Right kidney (tissue), 9 donors: ENCODE measurements around the gene ZNF419.
"Not testable (repeated sequence)": the region's sequence is repeated elsewhere in the genome, so short reads cannot be mapped to it uniquely, and the experiment has no call there.

Experiments
- DNase-seq: peaks from one replicate; pipeline ENCODE4 v3.0.0-alpha.2; 2016
- long read RNA-seq, 8 donors: transcript quantifications; one replicate each; lab custom pipeline, GENCODE V29; 2026

Gene ZNF419
- long read RNA-seq, donor 1, partial matches to known transcripts, result 0 of 1 reads
- long read RNA-seq, donor 1, other reads (novel, unspliced or antisense), result 0 of 1 reads
- long read RNA-seq, donor 2, result 0 reads
- long read RNA-seq, donor 3, partial matches to known transcripts, result 0 of 2 reads
- long read RNA-seq, donor 3, other reads (novel, unspliced or antisense), result 0 of 2 reads
- long read RNA-seq, donor 4, partial matches to known transcripts, result 0 of 1 reads
- long read RNA-seq, donor 4, other reads (novel, unspliced or antisense), result 0 of 1 reads
- long read RNA-seq, donor 5, partial matches to known transcripts, result 0 of 3 reads
- long read RNA-seq, donor 5, other reads (novel, unspliced or antisense), result 0 of 3 reads
- long read RNA-seq, donor 6, partial matches to known transcripts, result 0 of 1 reads
- long read RNA-seq, donor 6, other reads (novel, unspliced or antisense), result 0 of 1 reads
- long read RNA-seq, donor 7, partial matches to known transcripts, result 0 of 4 reads
- long read RNA-seq, donor 7, other reads (novel, unspliced or antisense), result 0 of 4 reads
- long read RNA-seq, donor 8, partial matches to known transcripts, result 0 of 3 reads
- long read RNA-seq, donor 8, other reads (novel, unspliced or antisense), result 0 of 3 reads

- peak; percentile 88 for DNase-seq
Observed at GRCh38 chr19:57487477-57488298, at the start of gene ZNF419. ZNF419 (plus strand) TSS chr19:57487750; CDS start chr19:57487951, 201 bp downstream.

- no peak for DNase-seq
Observed at GRCh38 chr19:57437931-57438330, 49.6 kb upstream of the ZNF419 start.

DNA sequence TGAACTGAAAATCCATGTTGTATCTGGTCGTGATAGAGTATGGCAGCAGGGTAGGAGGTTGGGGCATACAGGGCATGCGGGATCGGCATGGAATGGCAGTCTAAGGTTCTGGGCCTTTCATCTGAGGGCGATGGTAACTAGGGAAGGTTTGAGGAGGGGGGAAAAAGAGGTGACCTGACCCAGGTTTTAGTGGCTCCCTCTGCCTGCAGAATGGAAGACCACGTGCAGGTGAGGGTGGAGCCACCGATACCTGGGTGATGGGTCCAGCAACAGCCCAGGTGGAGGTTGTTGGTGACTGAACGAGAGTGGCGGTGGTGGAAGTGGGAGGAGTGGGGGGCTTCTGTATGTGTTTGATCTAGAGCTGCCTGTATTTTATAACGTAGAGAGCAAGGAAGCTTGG, 48.6 kb upstream of the ZNF419 start:
- DNase-seq, result no peak

DNA sequence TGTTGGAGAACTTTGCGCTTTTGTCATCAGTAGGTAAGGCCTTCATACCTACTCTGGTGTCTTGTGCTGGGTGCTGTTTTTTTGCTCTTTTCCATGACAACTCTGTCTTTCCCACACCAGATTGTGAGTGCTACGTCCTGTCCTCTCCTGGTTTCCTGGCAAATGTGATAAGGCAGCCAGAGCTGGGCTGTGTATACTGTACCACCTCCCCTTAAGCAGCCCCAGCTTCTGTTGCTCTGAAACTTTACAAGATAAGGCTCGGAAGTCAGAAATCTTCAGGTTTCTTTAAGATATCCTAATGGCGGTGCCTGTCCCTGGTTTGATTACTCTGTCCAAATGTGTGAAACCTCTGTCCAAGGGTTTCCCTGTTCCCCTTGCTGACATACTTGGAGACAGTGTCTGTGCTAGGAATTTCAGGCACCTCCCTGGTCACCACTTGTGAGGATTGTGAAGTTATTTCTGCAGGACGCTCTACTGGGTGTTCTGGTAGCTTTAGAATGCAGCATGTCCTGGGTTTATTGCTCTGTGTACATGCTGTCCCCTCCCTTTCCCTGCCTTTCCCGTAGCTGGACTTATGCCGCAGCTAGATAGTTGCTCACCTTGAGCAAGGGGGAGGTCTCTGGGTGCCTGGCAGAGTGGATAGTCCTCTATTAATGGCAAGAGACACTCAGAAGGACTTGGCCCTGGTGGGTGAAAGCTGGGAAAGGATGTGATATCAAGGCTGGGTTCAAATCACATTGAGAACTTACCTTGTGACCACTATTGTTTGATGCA, 45.4 kb upstream of the ZNF419 start:
- no peak for DNase-seq

DNA sequence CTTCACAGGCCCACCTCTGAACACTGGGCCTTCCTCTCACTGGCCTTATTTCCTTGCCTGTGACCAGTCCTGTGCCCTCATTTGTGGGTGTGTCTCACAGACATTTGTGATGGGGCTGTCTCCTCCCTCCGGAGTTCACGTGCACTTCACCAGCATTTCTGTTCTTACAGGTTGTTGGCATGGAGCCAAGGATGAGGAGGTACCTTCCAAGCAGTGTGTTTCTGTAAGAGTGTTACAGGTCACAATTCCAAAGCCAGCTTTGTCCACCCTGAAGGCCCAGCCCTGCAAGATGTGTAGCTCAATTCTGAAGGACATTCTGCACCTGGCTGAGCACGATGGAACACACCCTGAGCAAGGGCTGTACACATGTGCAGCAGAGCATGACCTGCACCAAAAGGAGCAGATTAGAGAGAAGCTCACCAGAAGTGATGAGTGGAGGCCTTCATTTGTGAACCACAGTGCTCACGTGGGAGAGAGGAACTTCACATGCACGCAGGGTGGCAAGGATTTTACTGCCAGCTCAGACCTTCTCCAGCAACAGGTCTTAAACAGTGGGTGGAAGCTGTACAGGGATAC, 44.3 kb upstream of the ZNF419 start:
- DNase-seq, result no peak

DNA sequence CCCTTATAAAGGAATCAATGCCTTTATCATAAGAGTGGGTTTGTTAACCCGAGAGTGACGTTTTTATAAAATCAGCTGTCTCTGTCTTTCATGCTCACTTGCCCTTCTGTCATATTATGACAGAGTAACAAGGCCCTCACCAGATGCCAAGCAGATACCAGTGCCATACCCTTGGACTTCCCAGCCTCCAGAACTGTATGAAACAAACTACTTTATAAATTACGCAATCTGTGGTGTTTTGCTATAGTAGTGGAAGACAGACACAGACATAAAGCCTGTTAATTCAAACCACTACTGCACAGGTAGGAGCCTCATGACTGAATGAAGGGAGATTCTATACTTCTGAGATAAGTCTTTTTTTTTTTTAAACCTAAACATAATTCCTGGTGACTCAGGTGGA, 35.2 kb upstream of the ZNF419 start:
- DNase-seq, result no peak

- no peak for DNase-seq
Observed at GRCh38 chr19:57465680-57466381, 21.7 kb upstream of the ZNF419 start.

GRCh38 chr19:57466489-57466888, 21.1 kb upstream of the ZNF419 start:
- no peak for DNase-seq

GRCh38 chr19:57473646-57474045, 13.9 kb upstream of the ZNF419 start:
- no peak for DNase-seq

- DNase-seq, result peak; percentile 93
Observed at GRCh38 chr19:57477191-57478008, 10.2 kb upstream of the ZNF419 start, which contains the start of gene ZNF772. ZNF772 (minus strand) TSS chr19:57477566; CDS start chr19:57477309, 257 bp downstream.

DNA sequence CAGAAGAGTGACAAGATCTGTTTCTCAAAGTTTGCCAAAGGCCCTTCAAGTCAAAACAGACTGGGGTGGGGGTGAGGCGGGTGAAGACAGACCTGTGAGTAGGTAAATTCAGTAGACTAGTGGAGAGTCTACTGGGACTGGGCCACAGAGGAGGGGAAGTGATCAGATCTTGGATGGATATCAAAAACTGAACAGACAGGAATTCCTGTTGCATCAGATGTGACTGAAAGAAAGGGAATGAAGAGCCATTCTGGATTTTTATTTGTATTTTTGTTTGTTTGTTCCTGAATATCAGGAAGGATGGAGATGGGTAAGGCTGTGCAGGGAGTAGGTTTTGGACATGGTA, 722 bp downstream of the ZNF419 start:
- not testable (repeated sequence) for DNase-seq

DNA sequence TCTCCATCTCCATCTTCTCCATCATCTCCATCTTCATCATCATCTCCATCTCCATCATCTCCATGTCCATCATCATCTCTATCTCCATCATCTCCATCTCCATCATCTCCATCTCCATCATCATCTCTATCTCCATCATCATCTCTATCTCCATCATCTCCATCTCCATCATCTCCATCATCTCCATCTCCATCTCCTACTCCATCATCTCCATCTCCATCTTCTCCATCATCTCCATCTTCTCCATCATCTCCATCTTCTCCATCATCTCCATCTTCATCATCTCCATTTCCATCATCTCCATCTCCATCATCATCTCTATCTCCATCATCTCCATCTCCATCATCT, 11.8 kb downstream of the ZNF419 start:
- not testable (repeated sequence) for DNase-seq

DNA sequence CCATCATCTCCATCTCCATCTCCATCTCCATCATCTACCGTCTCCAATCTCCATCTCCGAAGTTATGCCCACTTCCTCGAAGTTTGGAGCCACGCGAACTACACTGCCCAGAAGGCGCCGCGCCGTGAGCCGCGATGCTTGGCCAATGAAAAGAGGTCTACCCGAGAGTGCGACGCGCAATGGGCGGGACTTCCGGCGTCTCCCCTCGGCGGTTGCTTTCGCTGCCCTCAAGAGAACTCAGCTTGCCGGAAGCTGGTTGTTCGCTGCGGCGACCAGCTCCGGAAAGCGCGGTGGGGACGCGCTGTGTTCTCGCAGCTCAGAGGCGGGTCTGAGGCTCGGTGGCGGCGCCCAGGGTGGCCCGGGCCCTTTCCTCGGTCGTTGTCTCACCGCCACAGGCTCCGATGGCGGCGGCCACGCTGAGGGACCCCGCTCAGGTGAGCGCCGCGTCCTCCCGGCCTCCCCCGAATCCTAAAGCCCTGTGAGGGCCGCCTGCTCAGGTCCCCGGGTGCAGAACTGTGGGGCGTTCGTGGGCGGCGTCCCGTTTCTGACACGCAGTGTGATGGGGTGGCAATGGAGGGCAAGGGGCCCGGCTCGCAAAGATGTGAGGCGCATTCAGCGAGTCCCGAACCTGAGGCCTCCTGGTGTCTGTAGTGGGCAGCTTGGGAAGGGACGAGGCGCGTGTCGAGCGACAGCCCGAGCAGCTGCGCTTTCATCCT, 12.3 kb downstream of the ZNF419 start, which contains the start of gene ZNF773:
TSS of gene ZNF773 (plus strand) at position 259 of the 716 bp plus-strand sequence. CDS start at position 402, 143 bp downstream.
- DNase-seq, result peak; percentile 83

- not testable (repeated sequence) for DNase-seq
Observed at GRCh38 chr19:57500400-57500799, 12.8 kb downstream of the ZNF419 start.

GRCh38 chr19:57506163-57506562, 18.6 kb downstream of the ZNF419 start:
- no peak for DNase-seq

DNA sequence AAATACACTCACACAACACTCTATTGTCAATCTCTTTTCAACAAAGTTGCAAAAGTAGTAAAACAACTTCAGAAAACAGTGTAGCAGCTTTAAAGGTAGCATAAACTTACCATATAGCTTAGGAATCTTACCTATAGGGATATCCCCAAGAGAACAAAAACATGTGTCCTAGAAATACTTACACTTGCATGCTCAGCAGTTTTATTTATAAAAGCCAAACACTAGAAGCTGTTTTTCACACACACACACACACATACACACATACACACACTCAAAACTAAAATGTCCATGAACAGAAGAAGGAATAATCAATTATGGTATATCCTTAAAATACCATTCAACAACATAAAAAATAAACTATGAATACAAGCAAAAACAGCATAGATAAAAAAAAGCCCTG, 23.9 kb downstream of the ZNF419 start:
- no peak for DNase-seq

GRCh38 chr19:57512845-57513244, 25.3 kb downstream of the ZNF419 start:
- DNase-seq, result peak; percentile 8

GRCh38 chr19:57515255-57515654, 27.7 kb downstream of the ZNF419 start:
- DNase-seq, result no peak

DNA sequence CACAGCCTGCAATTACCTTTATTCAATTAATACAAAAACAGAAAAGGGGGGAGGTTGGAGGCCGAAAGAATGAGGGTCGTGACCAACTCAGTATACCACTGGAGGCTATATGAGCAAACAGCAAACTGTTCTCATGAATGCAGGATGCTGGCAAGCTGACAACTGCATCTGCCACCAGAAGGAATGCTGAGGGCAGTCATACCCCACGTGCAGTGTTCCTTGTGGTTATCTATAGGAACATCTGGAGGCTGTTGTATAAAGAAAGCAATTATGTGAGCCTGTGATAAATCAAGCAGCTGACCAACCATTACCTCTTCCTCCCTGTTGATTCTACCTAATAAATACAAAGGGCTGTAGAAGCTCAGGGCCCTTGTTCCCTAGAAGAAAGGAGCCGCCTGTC, 30.5 kb downstream of the ZNF419 start:
- not testable (repeated sequence) for DNase-seq
